BJ (cell line): Measurements from ENCODE around the gene ZNF277. TPM values are rescaled to one million over a fixed set of nuclear protein-coding genes. Genes with fewer than 3 reads are reported as not detected.

Experiments
- CTCF ChIA-PET: fragments of 350-600 bp; formaldehyde crosslinking; extraction: SDS; loops from one replicate; lab custom pipeline; 2021; ENCODE audit warnings: antibody characterized with exemption, inconsistent platforms; lab: Yijun Ruan, JAX
- POLR2A ChIA-PET: fragments of 300-600 bp; sonication (Branson Sonifier 250); formaldehyde crosslinking; extraction: SDS; loops from one replicate; lab custom pipeline; 2021; ENCODE audit warnings: antibody characterized with exemption; lab: Charles Lee
- DNase-seq: peaks from one replicate; pipeline ENCODE4 v3.0.0-alpha.2; 2011; ENCODE audit warnings: low read depth
- H3K27me3 ChIP-seq: 2 replicates; pipeline ENCODE4 v1.6.0; 2011; ENCODE audit warnings: low read length; ENCODE audit not compliant: control insufficient read depth, insufficient read depth
- H3K36me3 ChIP-seq: 2 replicates; pipeline ENCODE4 v1.5.1; 2011; ENCODE audit warnings: low read length; ENCODE audit not compliant: control insufficient read depth, insufficient read depth
- H3K4me3 ChIP-seq: 2 replicates; pipeline ENCODE4 v1.5.1; 2011; ENCODE audit warnings: low read depth, mild to moderate bottlenecking, control low read depth, low read length
- CTCF ChIP-seq: IDR thresholded peaks from 2 replicates; pipeline ENCODE4 v1.5.1; 2011; ENCODE audit warnings: low read depth, mild to moderate bottlenecking, control low read depth, inconsistent platforms, low read length, moderate library complexity; ENCODE audit not compliant: insufficient read depth
- polyA plus RNA-seq: library from polyadenylated mRNA; depleted of rRNA; stranded (reverse); fragments of >200 nt; gene quantifications from 2 replicates; pipeline ENCODE4 v1.2.3, GENCODE V29; 2011

Gene ZNF277
- polyA plus RNA-seq, 1 experiment: 10.0 TPM

GRCh38 chr7:112377593-112377992, 171.1 kb downstream of the ZNF277 start:
- DNase-seq: no peak
- ChIA-PET CTCF (no interaction called here), POLR2A (no interaction called here)
- no peak overlapping the region for H3K4me3 ChIP-seq
- no peaks in the 10 kb centered on the region for H3K36me3 ChIP-seq
- no peak for TF ChIP-seq CTCF
- H3K27me3 ChIP-seq: peaks cover 3% of the 10 kb centered on the region

- no peak for DNase-seq
- ChIA-PET POLR2A (no interaction called here), CTCF (interaction anchor here (0.6 kb wide), 1 partner anchor 452 kb away, joined by 3 read pairs; no protein-coding TSS in a partner anchor)
- H3K36me3 ChIP-seq: no peaks in the 10 kb centered on the region
- peaks cover 4% of the 10 kb centered on the region for H3K27me3 ChIP-seq
- no peak overlapping the region for H3K4me3 ChIP-seq
- no peak for TF ChIP-seq CTCF
These were observed 175.0 kb downstream of the ZNF277 start for GRCh38 chr7:112381311-112382091.

- no peak for DNase-seq
- Histone ChIP-seq H3K4me3 (no peak overlapping the region), H3K36me3 (no peaks in the 10 kb centered on the region), H3K27me3 (peaks cover 5% of the 10 kb centered on the region)
- no peak for TF ChIP-seq CTCF
- ChIA-PET POLR2A (interaction anchor here (0.6 kb wide), 1 partner anchor 184 kb away, joined by 3 read pairs; no protein-coding TSS in a partner anchor), CTCF (interaction anchor here (1.0 kb wide), 1 partner anchor 13 kb away, joined by 4 read pairs; no protein-coding TSS in a partner anchor)
These were observed 177.3 kb downstream of the ZNF277 start for GRCh38 chr7:112383671-112384417.

- Histone ChIP-seq H3K27me3 (peaks cover 4% of the 10 kb centered on the region; the same call in 1 of the 2 replicates), H3K36me3 (no peaks in the 10 kb centered on the region), H3K4me3 (no peak overlapping the region)
- POLR2A ChIA-PET: no interaction called here
- CTCF ChIA-PET: interaction anchor here (0.7 kb wide), 1 partner anchor 530 kb away, joined by 3 read pairs; no protein-coding TSS in a partner anchor
- no peak for DNase-seq
- no peak for TF ChIP-seq CTCF
These were observed 179.0 kb downstream of the ZNF277 start for GRCh38 chr7:112385516-112385915.

- ChIA-PET CTCF (no interaction called here), POLR2A (no interaction called here)
- TF ChIP-seq CTCF: no peak
- no peak for DNase-seq
- Histone ChIP-seq H3K4me3 (no peak overlapping the region), H3K27me3 (peaks cover 4% of the 10 kb centered on the region; the same call in 1 of the 2 replicates), H3K36me3 (no peaks in the 10 kb centered on the region)
These were observed 180.1 kb downstream of the ZNF277 start for GRCh38 chr7:112386619-112387018.
